Measurements from ENCODE around the gene DBF4.

DNA sequence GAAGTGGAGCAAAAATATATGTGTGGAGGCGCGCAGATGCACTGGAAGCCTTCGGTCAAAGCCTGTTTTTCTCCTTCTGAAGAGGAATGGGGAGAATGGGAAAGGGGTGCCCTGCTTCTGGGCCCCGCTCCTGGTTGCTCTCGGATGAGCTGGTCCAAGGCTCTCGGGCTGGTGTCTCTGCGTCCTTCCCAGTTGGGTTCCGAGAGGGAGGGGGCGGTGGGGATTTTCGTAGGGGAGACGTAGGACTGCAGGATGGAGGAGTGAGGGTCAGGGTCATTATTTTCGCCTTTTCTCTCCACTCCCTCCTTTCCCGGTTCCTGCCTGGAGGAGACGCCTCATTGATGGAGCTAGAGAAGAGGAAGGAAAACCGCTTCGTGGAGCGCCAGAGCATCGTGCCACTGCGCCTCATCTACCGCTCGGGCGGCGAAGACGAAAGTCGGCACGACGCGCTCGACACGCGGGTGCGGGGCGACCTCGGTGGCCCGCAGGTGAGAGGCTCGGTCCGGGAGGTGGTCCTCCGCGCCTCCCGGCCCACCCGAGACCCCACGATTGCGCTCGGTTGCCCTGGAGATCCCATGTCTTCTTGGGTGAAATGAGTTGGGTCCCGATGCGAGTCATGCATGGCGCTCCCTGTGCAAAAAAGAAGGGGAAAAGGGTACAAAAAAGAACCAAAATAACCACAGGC is 58.5 kb downstream of the DBF4 start:
- TF ChIP-seq CTCF (IDR thresholded peaks at IDR 0.05) (no peak), POLR2AphosphoS5 (IDR thresholded peaks at IDR 0.05) (no peak)
